Activated T-cell treated with anti-CD3 and anti-CD28 coated beads for 1 hour (primary cell): ENCODE data around the gene ATXN1.
"Not testable (repeated sequence)": the region's sequence is repeated elsewhere in the genome, so short reads cannot be mapped to it uniquely, and the experiment has no call there.

Experiments used
- DNase-seq: peaks from one replicate; pipeline ENCODE4 v3.0.0-alpha.2; 2020; ENCODE audit warnings: low read depth

ATXN1 gene

DNA sequence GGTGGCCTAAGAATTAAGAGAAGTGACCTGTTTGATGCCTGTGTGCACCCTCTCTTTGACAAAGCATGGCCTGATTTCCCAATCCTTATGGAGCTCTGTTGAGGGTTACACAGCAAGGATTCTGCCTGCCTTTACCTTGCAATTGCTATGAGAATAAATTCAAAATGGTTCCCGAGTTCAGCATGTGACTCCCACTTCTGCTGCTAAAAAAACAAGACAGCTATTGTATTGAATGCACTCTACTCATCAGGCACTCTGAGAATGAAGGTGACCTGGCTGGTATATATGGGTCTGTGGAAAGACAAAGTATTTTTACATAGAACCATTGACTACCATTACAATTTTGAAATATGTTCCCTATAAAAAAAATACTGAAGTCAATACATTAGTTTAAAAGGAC lies 190.3 kb downstream of the ATXN1 start:
- no peak for DNase-seq

DNA sequence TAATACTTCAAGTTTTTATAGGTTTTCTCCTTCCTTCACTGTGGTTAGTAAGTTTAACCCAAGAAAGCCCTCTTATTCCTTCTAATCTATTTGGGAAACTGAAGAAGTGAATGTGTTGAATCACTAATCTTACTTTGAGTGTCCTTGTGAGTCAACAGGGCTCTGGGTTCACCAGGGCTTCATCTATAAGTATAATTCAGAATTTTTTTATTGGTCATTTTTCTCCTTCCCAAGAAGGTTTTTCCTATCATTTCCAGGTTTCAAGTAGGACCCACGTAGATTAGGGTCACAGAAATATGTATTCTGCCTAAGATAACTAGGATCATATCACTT lies 191.1 kb downstream of the ATXN1 start:
- DNase-seq = no peak

DNA sequence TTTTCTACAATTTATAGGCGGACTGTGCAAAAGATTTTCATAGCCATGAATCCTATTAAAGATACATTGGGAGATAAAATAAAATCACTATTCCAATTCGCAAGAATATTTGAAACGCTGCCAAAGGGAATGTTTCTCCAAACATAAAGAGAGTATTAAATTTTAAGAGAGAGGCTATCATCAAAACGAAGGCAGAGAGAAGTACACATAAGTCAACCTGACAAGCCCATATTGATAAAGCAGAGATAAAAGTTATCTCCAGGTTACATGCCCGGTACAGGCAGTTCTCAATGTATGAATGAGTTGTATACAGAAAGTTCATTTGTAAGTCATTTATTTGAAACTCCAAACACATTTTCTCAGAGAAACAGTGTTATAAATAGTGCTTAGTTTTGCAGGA lies 193.1 kb downstream of the ATXN1 start:
- no peak for DNase-seq

DNA sequence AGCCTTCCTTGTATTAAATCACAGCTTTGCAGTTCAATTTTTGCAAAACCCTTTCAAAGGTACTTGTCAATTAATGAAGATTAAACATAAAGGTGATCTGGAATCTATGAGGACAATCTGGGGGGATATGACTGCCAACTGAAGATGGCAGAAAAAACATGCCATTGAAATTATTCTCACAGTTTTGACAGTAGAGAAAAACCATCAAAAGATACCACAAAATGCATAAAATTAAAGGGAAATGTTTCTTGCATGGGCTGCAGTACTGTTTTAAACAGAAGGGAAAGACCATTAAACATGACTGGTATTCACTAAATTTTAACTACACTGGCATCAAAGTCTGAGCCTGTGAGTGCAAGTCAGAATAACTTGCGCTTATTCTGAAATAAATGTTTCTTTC lies 194.2 kb downstream of the ATXN1 start:
- no peak for DNase-seq

DNA sequence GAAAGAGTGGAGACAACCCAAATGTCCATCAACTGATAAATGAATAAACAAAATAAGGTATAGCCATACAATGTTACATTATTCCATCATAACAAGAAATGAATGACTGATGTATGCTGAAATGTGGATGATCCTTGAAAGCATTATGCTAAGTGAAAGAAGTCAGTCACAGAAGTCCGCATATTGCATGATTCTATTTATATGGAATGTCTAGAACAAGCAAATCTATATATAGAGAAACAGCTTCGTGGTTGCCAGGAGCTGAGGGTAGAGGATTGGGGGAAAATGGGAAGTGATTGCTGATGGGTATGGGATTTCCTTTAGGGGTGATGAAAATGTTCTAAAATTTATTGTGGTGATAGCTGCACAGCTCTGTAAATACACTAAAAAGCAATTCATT lies 196.8 kb downstream of the ATXN1 start:
- no peak for DNase-seq

DNA sequence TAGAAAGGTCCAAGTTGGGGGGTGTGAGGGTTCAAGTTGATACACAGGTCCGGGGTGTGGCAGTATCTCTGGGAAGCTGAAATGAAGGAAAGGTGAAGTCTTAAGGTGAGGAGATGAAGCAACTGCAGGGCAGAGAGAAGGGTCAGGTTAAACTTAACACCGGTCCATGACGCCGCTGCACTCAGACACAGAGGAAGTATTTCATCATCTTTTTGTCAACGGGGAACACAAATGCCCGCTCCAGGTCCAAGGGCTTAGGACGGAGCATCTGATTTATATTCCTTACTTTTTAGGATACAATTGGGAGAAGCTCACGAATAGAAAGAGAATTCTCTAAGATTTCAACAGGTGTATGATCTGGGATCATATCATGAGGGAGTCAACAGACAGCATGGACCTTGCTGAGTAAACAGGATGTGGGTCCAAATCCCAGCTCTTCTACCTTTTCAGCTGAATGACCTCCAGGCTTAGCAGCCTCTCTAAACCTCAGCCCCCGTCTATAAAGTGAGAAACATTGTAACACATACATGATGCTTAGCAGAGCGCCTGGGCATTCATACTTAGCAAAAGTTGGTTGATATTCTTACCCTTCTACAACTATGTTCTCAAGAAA lies 197.5 kb downstream of the ATXN1 start:
- no peak for DNase-seq

DNA sequence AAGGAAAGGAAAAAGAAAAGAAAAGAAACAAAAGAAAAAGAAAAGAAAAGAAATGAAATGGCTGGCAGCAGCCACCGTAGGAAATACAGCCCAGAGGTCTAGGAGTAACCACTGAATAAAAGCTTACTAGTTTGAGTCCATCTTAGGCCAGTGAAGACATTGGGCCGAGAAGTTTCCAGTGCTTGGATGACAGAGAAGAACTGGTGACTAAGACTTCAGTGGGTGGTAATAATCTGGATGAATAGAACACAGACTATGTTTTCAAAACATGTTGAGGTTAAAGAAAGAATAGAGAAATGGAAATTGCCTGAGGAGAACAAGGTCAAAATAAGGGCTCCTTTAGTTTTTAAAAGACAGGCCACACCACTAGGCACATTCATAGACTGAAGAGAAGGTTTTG lies 198.8 kb downstream of the ATXN1 start:
- no peak for DNase-seq

DNA sequence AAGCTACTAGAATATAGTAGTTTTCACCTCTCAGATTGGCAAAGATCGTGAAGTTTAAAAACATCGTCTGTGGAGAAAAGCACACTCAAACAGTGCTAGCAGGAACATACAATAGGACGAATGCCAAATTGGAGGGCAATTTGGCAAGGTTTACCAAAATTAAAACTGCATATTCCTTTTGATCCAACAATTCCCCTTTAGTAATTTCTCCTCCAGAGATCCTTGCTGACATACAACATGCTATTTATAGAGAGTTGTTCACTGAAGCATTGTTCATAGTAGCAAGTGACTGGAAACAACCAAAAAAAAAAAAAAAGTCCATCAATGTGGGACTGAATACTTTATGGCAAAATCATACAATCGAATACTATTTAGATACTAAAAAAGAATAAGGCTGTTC lies 202.2 kb downstream of the ATXN1 start:
- DNase-seq = no peak

DNA sequence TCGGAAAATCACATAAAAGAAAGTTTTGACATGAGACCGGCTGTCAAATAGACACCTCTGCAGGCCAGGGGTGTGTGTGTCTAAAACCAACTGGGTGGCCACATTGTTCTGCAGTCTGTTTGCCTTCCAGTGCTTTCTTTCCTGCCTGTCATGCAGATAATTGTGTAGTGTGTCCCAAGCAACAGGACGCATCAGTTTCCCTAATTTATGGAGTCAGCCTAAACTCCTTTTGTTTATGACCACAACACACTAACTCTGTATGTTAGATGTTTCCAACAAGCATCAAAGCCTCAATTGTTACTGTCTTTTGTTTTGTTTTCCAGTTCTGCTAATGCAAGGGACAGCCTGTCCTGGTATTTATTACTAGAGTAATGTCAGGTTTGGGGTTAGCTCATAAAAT lies 205.7 kb downstream of the ATXN1 start:
- no peak for DNase-seq

DNA sequence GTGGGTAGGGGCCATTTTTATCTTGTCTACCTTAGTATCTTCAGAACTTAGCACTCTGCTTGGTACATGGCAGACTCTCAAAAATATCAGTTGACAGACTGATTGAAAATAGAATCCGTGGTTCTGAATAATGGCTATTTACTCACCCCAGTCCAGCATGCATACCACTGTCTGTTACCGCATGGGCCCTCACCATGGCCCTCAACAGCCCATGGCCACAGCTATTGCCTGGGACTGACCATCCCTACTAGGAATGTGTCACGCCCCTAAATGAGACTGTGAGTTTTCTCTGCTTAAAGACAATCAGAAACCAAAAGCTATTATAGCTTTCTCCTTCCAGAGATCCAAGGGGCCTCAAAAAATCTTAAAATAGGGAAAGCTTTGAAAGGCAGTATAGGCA lies 207.7 kb downstream of the ATXN1 start:
- no peak for DNase-seq

DNA sequence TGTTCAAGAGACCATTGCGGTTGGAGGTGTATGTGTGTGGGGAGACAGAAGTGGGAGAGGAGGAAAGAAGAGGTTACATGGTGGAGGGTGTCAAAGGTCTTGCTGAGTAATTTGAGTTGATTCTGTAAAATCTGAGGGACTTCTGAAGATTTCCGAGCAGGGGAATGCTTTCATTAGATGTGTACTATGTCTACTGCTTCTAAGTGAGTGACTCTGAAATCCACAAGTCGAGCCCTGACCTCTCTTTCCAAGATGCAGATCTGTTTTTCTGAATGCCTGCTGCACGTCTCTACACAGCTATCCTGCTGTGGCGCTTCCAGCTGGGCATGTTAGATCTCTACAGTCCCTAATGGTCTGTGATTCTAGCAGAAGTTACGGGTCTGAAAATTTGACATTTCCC lies 209.8 kb downstream of the ATXN1 start:
- no peak for DNase-seq

DNA sequence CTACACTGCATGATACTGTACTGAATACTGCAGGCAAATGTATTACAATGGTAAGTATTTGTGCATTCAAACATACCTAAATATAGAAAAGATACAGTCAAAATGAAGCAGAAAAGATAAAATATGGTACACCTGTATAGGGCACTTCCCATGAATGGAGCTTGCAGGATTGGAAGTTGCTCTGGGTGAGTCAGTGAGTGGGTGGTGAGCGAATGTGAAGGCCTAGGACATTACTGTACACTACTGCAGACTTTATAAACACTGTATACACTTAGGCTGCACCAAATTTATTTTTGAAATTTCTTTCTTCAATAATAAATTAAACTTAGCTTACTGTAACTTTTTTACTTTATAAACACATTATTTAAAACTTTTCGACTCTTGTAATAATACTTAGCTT lies 213.1 kb downstream of the ATXN1 start:
- DNase-seq = no peak

DNA sequence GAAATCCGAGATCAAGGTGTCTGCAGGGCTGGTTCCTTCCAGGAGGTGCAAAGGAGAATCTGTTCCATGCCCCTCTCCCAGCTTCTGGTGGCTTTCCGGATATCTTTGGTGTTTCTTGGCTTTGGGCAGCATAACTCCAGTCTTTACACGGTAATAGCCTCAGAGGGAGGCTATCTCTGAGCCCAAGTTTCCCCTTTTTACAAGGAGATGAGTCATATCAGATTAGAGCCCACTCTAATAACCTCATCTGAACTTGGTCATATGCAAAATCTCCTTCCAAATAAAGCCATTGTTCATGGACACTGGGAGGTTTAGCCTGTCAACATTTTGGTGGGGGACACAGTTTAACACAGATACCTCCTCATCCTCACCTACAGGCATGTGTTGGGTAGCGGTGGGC lies 213.7 kb downstream of the ATXN1 start:
- no peak for DNase-seq

DNA sequence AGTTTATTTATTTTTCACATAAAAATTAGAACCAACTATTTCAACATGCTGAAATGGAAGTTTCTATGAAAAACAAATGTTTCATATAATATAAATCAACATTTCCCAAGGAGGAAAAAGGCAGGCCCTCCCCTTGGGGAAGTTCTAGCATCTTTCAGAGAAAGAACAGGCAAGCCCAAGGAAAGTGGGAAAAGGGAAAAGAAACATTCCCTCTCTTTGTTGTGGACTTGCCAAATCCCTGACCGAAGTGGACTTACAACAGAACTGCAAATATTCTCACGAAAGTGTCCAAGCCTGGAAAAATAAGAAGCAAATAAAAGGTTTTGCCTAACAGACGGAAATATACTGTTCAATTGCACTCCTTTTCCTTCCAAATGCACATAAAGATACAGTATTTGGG lies 214.4 kb downstream of the ATXN1 start:
- no peak for DNase-seq

DNA sequence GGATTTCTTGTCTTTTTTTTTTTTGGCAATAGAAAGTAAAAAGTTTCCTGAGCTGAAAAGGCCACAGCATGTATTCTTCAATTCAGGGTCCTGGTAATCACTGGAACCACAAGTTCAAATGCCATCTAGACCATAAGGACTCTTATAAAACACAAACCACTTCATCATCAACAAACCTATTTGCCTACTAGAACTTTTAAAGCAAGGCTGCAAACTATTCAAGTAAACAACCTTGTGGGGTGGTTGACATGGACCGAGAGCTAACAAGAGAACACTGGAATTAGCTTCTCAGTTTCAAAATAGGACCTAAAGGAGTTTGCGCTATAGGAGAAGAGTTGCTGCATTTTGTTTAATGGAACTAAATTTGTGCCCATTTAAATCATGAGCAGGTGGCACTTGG lies 215.9 kb downstream of the ATXN1 start:
- DNase-seq = no peak

DNA sequence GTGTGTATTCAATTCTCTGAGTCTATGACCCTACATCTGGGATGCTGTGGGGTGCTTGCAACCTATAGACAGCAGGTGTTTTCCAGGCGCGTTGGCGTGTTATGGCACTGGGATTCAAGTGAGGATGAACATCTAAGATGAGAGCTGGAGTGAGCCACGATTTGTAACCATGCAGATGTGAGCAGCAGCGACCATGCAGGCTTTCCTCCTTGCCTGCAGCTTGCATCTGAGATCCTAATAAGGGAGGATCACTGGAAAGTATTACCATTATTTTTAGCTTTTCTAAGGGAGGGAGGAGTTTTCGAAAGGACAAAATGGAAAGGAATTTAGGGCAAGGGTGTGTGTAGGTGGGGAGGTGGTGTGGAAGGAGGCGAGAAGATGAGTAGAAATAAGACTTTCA lies 216.7 kb downstream of the ATXN1 start:
- DNase-seq = no peak

DNA sequence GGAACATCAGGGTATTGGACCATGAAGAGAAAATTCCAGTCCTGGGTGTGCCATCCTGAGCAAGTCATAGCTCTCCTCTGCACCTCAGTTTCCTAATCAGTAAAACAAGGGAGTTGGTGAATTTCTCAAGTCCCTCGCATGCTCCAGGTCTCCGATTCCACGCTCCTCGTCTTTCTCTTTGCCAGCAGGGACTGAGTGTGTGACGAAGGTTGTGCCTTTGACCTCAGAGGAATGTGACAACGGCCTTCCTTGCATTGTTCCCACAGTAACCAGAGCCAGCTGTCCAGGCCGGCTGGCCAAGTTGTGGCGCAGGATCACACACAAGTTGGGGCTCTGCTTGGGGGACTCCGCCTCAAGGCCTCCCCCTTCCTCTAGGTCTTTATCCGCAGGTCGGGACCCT lies 217.3 kb downstream of the ATXN1 start:
- DNase-seq = no peak

DNA sequence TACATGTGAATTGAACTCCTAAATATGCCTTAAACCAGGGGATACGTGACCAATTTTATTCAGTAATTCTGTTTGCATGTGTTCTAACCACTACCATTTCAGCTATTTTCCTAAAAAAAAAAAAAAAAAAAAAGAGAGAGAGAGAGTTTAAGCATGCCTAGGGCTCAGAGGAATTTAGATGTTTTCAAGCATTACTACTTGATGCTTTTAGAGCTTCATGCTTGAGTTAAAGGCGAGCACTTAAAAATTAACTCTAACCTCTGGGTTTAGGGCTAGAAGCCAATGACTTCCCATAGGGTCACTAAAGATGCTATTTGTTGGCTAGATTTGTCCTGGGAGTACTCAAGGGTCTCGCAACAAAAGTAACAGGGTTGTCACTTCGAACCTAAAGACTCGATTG lies 217.7 kb downstream of the ATXN1 start:
- no peak for DNase-seq

DNA sequence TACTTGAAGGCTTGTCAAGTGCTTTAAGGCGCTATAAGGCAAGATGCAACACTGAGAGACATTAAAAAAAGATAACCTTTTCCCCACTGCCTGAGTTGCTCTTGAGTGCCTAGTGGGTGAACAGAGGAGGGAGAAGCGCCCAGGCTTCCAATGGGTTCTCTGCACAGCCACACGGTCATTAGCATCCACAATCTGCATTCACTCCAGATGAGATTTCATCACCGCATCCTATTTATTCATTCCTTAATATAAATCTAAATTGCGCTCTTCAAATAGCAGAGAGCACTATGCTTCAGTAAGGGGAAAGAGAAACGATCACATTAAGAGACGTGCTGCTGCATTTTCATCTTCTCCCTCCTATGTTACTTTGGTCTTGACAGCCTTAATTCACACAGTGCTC lies 219.2 kb downstream of the ATXN1 start:
- DNase-seq = no peak

DNA sequence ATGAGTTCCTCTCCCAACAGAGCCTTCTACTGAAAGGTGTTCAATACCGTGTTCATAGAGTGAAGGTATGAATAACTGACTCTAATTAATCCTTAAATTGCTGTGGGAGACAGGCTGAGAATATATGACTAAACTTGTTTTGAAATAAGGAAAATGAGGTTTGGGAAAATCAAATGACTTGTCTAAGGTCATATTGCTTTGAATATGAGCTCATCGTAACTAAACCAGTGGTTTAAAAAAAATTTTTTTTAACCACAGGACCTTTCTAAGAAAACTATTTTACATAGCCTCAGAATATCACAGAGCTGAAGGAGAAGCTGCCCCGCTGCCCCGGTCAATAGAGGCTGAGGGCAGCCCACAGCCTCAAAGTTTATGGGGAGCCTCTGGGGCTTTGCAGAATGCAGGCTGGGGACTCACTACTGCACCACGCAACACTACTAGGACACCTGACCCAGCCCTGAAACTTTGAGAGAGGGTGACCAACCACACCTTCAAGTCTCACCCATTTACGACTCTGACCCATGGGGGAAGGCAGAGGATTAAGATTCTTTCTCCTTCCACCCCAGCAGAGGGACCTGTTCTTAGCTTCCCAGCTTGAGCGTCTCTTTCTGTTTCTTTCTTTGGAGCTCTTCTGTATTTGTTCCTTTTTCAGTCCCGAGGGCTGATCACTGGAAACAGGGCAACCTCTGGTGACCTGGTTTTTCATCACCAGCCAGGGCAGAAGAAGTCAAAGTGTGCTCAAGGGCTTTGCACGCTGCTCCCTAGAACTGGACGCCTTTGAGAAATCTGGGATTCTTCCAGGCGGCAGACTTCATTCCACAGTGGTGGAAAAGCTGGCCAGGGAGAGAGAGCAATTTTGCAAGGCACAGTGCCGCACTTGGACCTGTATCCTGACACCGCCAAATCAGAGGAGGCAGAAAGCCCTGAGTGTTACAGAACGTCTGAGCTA lies 220.2 kb downstream of the ATXN1 start:
- no peak for DNase-seq

DNA sequence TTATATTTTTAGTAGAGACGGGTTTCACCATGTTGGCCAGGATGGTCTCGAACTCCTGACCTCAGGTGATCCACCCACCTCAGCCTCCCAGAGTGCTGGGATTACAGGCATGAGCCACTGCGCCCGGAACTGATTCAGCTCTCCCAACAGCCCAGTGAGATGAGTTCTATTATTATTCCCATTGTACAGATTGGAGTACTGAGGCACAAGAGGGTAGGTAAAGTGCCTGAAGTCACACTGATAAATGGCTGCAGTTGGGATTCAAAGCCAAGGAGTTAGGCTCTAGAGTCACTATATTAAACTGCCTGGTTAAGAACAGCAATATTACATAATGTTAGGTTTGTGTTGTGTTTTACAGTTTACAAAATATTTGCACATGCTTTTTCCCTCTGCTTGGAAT lies 220.9 kb downstream of the ATXN1 start:
- not testable (repeated sequence) for DNase-seq

DNA sequence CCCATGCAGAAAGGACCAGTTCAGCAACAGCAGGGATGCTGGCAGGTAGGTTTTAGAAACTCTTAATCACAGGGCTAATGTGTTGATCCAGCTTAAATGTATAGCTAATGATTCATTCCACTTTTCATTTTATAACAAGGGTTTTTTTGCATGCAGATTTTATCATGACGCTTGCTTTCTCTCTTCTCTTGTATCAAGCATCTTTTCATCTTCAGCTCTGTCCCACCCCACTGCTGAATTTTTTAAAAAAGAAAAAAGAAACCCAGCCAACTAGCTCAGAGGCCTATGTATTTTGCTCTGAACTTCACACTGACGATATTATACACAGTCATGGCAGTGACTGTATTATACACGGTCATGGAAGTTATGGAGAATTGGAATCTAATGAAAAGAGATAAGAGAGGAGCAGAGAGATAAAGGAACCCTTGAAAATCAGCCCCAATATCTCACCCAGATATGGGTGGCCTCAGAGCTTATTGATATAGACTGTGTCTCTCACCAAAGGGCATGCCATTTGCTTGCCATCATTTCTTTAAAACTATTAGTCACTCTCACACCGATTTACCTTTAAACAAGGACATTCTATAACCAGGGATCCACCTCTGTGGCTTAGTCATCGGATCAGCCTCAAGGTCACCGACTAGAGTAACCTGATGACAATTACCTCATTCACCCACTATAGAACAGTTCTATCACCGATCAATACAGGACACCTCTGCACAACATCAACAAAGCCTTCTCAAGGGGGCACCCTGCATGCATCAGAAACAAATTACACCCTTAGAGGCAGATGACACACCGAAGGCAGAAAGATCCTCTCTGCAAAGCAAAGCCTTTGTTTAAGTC lies 222.0 kb downstream of the ATXN1 start:
- DNase-seq = no peak

DNA sequence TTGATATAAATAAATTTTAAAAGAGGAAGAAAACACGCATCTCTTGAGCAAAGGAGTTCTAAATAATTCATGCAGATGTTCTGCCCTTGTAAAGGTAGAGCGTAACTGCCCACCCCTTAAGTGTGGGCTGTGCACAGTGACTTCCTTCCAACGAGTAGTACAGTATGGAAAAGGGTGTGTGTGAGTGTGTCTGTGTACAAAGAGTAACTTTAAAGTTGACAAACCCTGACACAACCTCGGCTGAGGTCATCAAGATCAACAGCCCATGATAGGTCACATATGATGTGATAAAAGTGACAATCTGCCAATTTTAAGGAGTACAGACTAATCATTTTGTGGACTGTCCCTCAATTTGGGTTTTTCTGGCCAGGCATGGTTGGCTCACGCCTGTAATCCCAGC lies 225.7 kb downstream of the ATXN1 start:
- DNase-seq = no peak
